Muscle layer of duodenum (tissue), 2 donors: ENCODE data around the gene FAM229A.
"Not testable (repeated sequence)": the region's sequence is repeated elsewhere in the genome, so short reads cannot be mapped to it uniquely, and the experiment has no call there.

Experiments used
- H3K27ac ChIP-seq: one replicate; pipeline ENCODE4 v1.7.0; 2013; ENCODE audit warnings: mild to moderate bottlenecking, low read length
- H3K27me3 ChIP-seq: one replicate; pipeline ENCODE4 v1.7.0; 2013; ENCODE audit warnings: low read depth, mild to moderate bottlenecking, control low read depth, low read length
- H3K36me3 ChIP-seq, 2 donors: one replicate each; pipeline ENCODE4 v1.7.0; 2013; ENCODE audit warnings: low read length in 2 of 2, control low read depth in 1 of 2, mild to moderate bottlenecking in 1 of 2; ENCODE audit not compliant: insufficient read depth in 2 of 2, control insufficient read depth in 1 of 2
- H3K4me1 ChIP-seq, 2 donors: one replicate each; pipeline ENCODE4 v1.7.0; 2013; ENCODE audit warnings: low read length in 2 of 2, mild to moderate bottlenecking in 2 of 2, control low read depth in 1 of 2, moderate library complexity in 1 of 2; ENCODE audit not compliant: insufficient read depth in 2 of 2, control insufficient read depth in 1 of 2
- H3K4me3 ChIP-seq, 2 donors: one replicate each; pipeline ENCODE4 v1.7.0; 2013; ENCODE audit warnings: low read length in 2 of 2, low read depth in 1 of 2, mild to moderate bottlenecking in 1 of 2
- H3K9me3 ChIP-seq, 2 donors: one replicate each; pipeline ENCODE4 v1.7.0; 2013; ENCODE audit warnings: low read length in 2 of 2, control low read depth in 1 of 2, mild to moderate bottlenecking in 1 of 2; ENCODE audit not compliant: control insufficient read depth in 1 of 2
- donor health status: healthy.

FAM229A gene

GRCh38 chr1:32362474-32363313 lies at the start of gene FAM229A, which contains the start of gene TSSK3:
TSS of gene FAM229A (minus strand) at chr1:32362485. CDS start at chr1:32362091, 394 bp downstream.
TSS of gene TSSK3 (plus strand) at chr1:32362539. CDS start at chr1:32362702, 163 bp downstream.
- no peak within 1 kb of the TSS for H3K27ac ChIP-seq
- H3K36me3 ChIP-seq = peaks cover 31 to 40% of the 10 kb centered on the region in 2 donors
- H3K4me1 ChIP-seq = peaks cover 0 to 16% of the 10 kb centered on the region in 2 donors
- no peaks in the 10 kb centered on the region for H3K27me3 ChIP-seq
- H3K4me3 ChIP-seq = peak within 1 kb of the TSS in 1 of 2 donors; percentile 57
- no peaks in the 10 kb centered on the region for H3K9me3 ChIP-seq

GRCh38 chr1:32411261-32411660 lies 49.0 kb upstream of the FAM229A start:
- no peak overlapping the region for H3K4me3 ChIP-seq
- no peaks in the 10 kb centered on the region for H3K27me3 ChIP-seq
- H3K36me3 ChIP-seq = no peaks in the 10 kb centered on the region
- no peaks in the 10 kb centered on the region for H3K4me1 ChIP-seq
- no peak overlapping the region for H3K27ac ChIP-seq
- peaks cover 0 to 8% of the 10 kb centered on the region in 2 donors for H3K9me3 ChIP-seq

GRCh38 chr1:32406629-32407111 lies 44.4 kb upstream of the FAM229A start:
- H3K27ac ChIP-seq = no peak overlapping the region
- no peaks in the 10 kb centered on the region for H3K9me3 ChIP-seq
- H3K36me3 ChIP-seq = no peaks in the 10 kb centered on the region
- H3K27me3 ChIP-seq = no peaks in the 10 kb centered on the region
- no peaks in the 10 kb centered on the region for H3K4me1 ChIP-seq
- H3K4me3 ChIP-seq = no peak overlapping the region

- H3K4me1 ChIP-seq = peaks cover 0 to 4% of the 10 kb centered on the region in 2 donors
- H3K4me3 ChIP-seq = no peak overlapping the region
- no peak overlapping the region for H3K27ac ChIP-seq
These were observed 43.6 kb upstream of the FAM229A start for GRCh38 chr1:32405672-32406467.

GRCh38 chr1:32404946-32405345 lies 42.7 kb upstream of the FAM229A start:
- Histone ChIP-seq H3K4me1 (peaks cover 0 to 4% of the 10 kb centered on the region in 2 donors), H3K4me3 (no peak overlapping the region), H3K27me3 (no peaks in the 10 kb centered on the region), H3K9me3 (no peaks in the 10 kb centered on the region), H3K36me3 (no peaks in the 10 kb centered on the region), H3K27ac (no peak overlapping the region)

More at GRCh38 chr1:32405672-32406467, 43.6 kb upstream of the FAM229A start:
- H3K27me3 ChIP-seq = no peaks in the 10 kb centered on the region
- H3K36me3 ChIP-seq = no peaks in the 10 kb centered on the region
- H3K9me3 ChIP-seq = no peaks in the 10 kb centered on the region

GRCh38 chr1:32400876-32401631 lies 38.8 kb upstream of the FAM229A start:
- Histone ChIP-seq H3K27me3 (no peaks in the 10 kb centered on the region), H3K4me3 (no peak overlapping the region), H3K4me1 (peaks cover 0 to 4% of the 10 kb centered on the region in 2 donors), H3K36me3 (no peaks in the 10 kb centered on the region), H3K9me3 (no peaks in the 10 kb centered on the region), H3K27ac (no peak overlapping the region)

- Histone ChIP-seq H3K27ac (no peak overlapping the region), H3K9me3 (no peaks in the 10 kb centered on the region), H3K4me3 (no peak overlapping the region), H3K27me3 (no peaks in the 10 kb centered on the region), H3K36me3 (no peaks in the 10 kb centered on the region), H3K4me1 (peaks cover 0 to 4% of the 10 kb centered on the region in 2 donors)
These were observed 37.6 kb upstream of the FAM229A start for GRCh38 chr1:32399843-32400242.

GRCh38 chr1:32398401-32398800 lies 36.1 kb upstream of the FAM229A start:
- H3K36me3 ChIP-seq = peaks cover 0 to 5% of the 10 kb centered on the region in 2 donors
- peaks cover 3 to 9% of the 10 kb centered on the region in 2 donors for H3K4me1 ChIP-seq
- H3K9me3 ChIP-seq = no peaks in the 10 kb centered on the region
- H3K27me3 ChIP-seq = no peaks in the 10 kb centered on the region
- no peak overlapping the region for H3K27ac ChIP-seq
- no peak overlapping the region for H3K4me3 ChIP-seq

- not testable (repeated sequence) for H3K9me3 ChIP-seq, H3K27me3 ChIP-seq, H3K36me3 ChIP-seq, H3K27ac ChIP-seq, H3K4me3 ChIP-seq
- peaks cover 8 to 25% of the 10 kb centered on the region in 2 donors for H3K4me1 ChIP-seq
These were observed 34.2 kb upstream of the FAM229A start for GRCh38 chr1:32396524-32396923.

- peak overlapping the region; percentile 92 for H3K4me3 ChIP-seq
- H3K27ac ChIP-seq = peak overlapping the region; percentile 91
- no peaks in the 10 kb centered on the region for H3K9me3 ChIP-seq
- H3K27me3 ChIP-seq = no peaks in the 10 kb centered on the region
- peaks cover 9 to 17% of the 10 kb centered on the region in 2 donors for H3K36me3 ChIP-seq
- peaks cover 8 to 21% of the 10 kb centered on the region in 2 donors for H3K4me1 ChIP-seq
These were observed 32.7 kb upstream of the FAM229A start for GRCh38 chr1:32394890-32395432.
